SK-N-MC (cell line): ENCODE measurements around the gene SORBS1.

ENCODE experiments used
- EZH2 ChIP-seq: fragments of 200-600 bp; sonication (generic); IDR thresholded peaks from one replicate; pipeline ENCODE4 v1.6.1; 2017; ENCODE audit warnings: antibody characterized with exemption
- POLR2AphosphoS5 ChIP-seq: IDR thresholded peaks from 2 replicates; pipeline ENCODE4 v1.6.1; 2012; ENCODE audit warnings: mild to moderate bottlenecking, low read depth, low read length, borderline replicate concordance

GRCh38 chr10:95451150-95451549 lies 110.0 kb downstream of the SORBS1 start:
- TF ChIP-seq EZH2 (no peak), POLR2AphosphoS5 (no peak)
